Urinary bladder (tissue), 4 donors: ENCODE measurements around the gene FADS1. TPM values are rescaled to one million over a fixed set of nuclear protein-coding genes. Genes with fewer than 3 reads are reported as not detected.

ENCODE experiments used
- DNase-seq: peaks from one replicate; pipeline ENCODE4 v3.0.0-alpha.2; 2015; ENCODE audit errors: extremely low spot score
- H3K27ac ChIP-seq: one replicate; pipeline ENCODE4 v1.5.1; 2013; ENCODE audit warnings: low read depth, mild to moderate bottlenecking, moderate library complexity
- H3K36me3 ChIP-seq: one replicate; pipeline ENCODE4 v1.6.1; 2013; ENCODE audit warnings: mild to moderate bottlenecking, moderate library complexity; ENCODE audit not compliant: insufficient read depth
- H3K4me1 ChIP-seq: one replicate; pipeline ENCODE4 v1.6.1; 2013; ENCODE audit warnings: mild to moderate bottlenecking, moderate library complexity; ENCODE audit not compliant: insufficient read depth
- H3K4me3 ChIP-seq: one replicate; pipeline ENCODE4 v1.5.1; 2013; ENCODE audit warnings: low read depth, low read length
- WGBS: extraction: QIAGEN DNeasy Blood & Tissue Kit; methylation state at CpG from one replicate; pipeline ENCODE4 v1.1.7; 2013; 5-methylcytosine and 5-hydroxymethylcytosine counted together
- polyA plus RNA-seq: library from polyadenylated mRNA; stranded (reverse); fragments of 200-250 nt; gene quantifications from one replicate; pipeline ENCODE4 v1.2.3, GENCODE V29; 2013
- total RNA-seq: library from RNA; depleted of rRNA; stranded (reverse); fragments of >200 nt; gene quantifications from one replicate; pipeline ENCODE4 v1.2.3, GENCODE V29; 2014
- donor health status: healthy with polysubstance abuse.
- donor health status: healthy.

FADS1 gene
- total and polyA plus RNA-seq, 2 donors, result 18.0 to 68.7 TPM

- H3K4me1 ChIP-seq, result no peaks in the 10 kb centered on the region
- DNase-seq, result no peak
- no peak overlapping the region for H3K27ac ChIP-seq
- H3K4me3 ChIP-seq, result no peak overlapping the region
- 75% methylated on average over 11 of the region's 11 CpGs for WGBS
- H3K36me3 ChIP-seq, result no peaks in the 10 kb centered on the region
These were observed 48.3 kb downstream of the FADS1 start for GRCh38 chr11:61768376-61769076.

- no peak overlapping the region for H3K4me3 ChIP-seq
- no peaks in the 10 kb centered on the region for H3K4me1 ChIP-seq
- whole genome bisulfite sequencing, result 70% methylated on average over 13 of the region's 13 CpGs
- H3K36me3 ChIP-seq, result no peaks in the 10 kb centered on the region
- no peak for DNase-seq
- no peak overlapping the region for H3K27ac ChIP-seq
These were observed 50.4 kb downstream of the FADS1 start for GRCh38 chr11:61766353-61766841.

GRCh38 chr11:61765550-61766253, 51.1 kb downstream of the FADS1 start:
- DNase-seq, result no peak
- Histone ChIP-seq H3K4me1 (no peaks in the 10 kb centered on the region), H3K27ac (no peak overlapping the region), H3K36me3 (no peaks in the 10 kb centered on the region), H3K4me3 (no peak overlapping the region)
- 82% methylated on average over 26 of the region's 26 CpGs for WGBS

DNA sequence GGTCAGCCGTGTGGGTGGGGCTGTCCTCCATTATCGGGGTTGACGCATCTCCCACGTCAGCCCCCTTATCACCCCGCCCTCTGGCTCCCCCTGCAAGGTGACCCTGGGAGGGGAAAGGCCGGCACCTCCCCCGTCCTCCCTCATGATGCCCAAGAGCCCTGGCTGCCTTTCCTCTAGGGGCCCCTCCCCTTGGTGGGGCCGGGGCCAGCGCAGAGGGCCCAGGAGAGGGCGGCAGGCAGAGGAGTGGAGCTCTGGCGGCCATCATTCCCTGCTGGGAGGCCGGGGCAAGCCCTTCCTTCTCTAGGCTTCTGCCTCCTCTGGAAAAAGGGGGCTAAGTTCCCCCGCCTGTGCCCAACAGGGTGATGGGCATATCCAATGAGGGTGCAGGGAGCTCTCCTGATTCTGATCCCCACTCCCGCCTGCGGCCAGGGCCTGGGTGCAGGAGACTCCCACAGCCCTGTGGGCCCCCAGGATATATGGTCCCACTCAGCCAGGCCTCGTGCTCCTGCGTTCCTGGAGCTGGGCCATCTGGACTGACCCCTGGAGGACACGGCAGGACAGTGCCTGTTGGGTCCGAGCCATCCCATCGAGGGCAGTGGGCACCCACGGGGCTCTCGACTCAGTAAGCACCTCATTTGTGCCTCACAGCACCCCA, 52.1 kb downstream of the FADS1 start:
- no peak for DNase-seq
- H3K4me3 ChIP-seq, result no peak overlapping the region
- H3K4me1 ChIP-seq, result no peaks in the 10 kb centered on the region
- H3K27ac ChIP-seq, result no peak overlapping the region
- H3K36me3 ChIP-seq, result no peaks in the 10 kb centered on the region
- WGBS, result 45% methylated on average over 22 of the region's 22 CpGs

DNA sequence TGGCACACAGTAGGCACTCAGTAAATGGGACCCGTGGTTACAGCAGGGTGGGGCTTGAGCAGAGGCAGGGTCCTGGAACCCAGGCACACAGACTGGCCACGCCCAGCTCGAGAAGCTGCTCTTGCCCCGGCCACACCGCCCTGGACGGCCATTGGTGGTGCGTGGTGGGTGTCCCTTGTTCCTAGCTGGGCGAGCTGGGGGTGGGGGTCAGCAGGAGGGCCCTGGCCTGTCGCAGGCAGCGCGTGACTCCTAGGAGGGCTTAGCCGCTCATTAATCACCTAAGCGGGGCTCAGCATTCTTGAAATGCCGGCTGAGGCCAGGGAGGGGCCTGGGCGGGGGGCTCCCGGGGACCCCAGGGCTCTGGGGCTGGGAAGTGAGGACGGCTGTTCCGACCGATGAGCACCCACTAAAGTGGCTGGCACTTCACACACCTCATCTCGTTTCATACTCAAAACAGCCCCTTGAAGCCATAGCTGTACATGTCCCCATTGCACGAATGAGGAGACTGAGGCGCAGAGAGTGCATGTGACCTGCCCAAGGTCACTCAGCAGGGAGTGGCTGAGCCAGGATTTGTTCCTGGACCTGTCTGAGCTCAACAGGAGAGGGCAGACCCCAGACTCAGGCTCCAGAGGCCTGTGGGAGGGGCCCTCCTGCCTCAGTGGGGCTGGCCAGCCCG, 52.7 kb downstream of the FADS1 start:
- Histone ChIP-seq H3K27ac (no peak overlapping the region), H3K4me1 (no peaks in the 10 kb centered on the region), H3K4me3 (no peak overlapping the region), H3K36me3 (no peaks in the 10 kb centered on the region)
- WGBS, result 68% methylated on average over 23 of the region's 23 CpGs
- no peak for DNase-seq

DNA sequence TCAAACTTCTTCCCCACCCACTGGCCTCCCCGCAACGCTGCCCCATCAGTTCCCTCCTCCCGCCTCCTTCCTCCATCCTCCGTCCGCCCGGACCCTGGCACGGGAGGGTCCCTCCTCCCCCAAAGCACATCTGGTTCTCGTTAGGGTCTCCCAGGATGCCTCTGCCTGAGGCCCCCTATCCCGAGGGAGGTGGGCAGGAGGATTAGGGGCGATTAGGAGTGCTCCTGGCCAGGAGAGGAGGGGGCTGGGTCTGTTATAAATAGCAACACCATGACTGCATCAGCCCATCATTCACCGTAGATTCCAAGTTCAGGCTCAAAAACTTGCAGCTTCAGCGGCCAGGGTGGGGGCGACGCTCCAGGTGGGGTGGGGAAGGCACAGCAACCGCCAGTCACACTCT, 54.0 kb downstream of the FADS1 start:
- Histone ChIP-seq H3K4me1 (no peaks in the 10 kb centered on the region), H3K36me3 (no peaks in the 10 kb centered on the region), H3K4me3 (no peak overlapping the region), H3K27ac (no peak overlapping the region)
- WGBS, result 18% methylated on average over 15 of the region's 15 CpGs
- DNase-seq, result no peak

DNA sequence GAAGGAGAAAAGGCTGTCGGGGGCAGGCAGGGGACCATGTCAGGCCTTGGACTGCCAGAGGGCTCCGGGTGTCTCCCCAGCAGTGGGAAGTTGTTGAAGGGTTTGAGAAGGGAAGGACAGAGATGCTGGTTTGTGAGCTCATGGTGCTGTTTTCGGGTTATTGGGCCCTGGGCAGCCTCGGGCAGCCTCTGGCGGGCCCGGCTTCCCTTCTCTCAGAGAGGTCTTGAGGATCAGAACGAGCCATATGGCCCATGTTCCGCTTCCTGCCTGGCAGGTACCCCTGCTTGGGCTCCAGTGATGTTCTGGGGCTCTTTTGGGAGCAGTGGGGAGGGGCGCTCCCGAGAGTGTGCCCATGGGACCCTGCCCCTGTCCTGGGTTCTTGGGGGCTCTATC, 54.6 kb downstream of the FADS1 start:
- no peak overlapping the region for H3K27ac ChIP-seq
- no peak for DNase-seq
- H3K36me3 ChIP-seq, result no peaks in the 10 kb centered on the region
- no peak overlapping the region for H3K4me3 ChIP-seq
- WGBS, result 61% methylated on average over 10 of the region's 10 CpGs
- H3K4me1 ChIP-seq, result no peaks in the 10 kb centered on the region

GRCh38 chr11:61761440-61762222, 55.2 kb downstream of the FADS1 start:
- 81% methylated on average over 11 of the region's 11 CpGs for WGBS
- Histone ChIP-seq H3K4me1 (no peaks in the 10 kb centered on the region), H3K4me3 (no peak overlapping the region), H3K36me3 (no peaks in the 10 kb centered on the region), H3K27ac (no peak overlapping the region)
- DNase-seq, result no peak

DNA sequence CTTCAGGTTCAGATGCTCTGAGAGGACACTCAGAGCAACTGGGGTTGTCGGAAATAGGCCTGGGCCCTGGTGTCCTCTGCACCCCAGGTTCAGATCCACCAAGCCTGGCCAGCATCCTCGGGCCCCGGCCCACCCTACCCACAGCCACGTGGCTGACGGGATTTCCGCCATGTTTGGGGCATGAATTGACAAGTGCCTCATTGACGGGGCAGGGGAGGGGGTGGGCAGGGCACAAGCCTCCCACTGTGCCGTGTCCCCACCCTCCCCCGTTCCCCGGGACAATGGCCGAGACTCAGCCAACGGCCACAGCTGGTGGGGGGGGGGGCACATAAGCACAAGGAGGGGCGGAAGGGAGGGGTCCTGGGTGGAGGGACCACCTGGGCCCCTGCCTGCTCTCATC, 55.9 kb downstream of the FADS1 start:
- Histone ChIP-seq H3K36me3 (no peaks in the 10 kb centered on the region), H3K27ac (no peak overlapping the region), H3K4me1 (no peaks in the 10 kb centered on the region), H3K4me3 (no peak overlapping the region)
- WGBS, result 77% methylated on average over 13 of the region's 13 CpGs
- DNase-seq, result no peak

GRCh38 chr11:61757213-61757862, 59.5 kb downstream of the FADS1 start:
- Histone ChIP-seq H3K4me3 (no peak overlapping the region), H3K4me1 (no peaks in the 10 kb centered on the region), H3K36me3 (no peaks in the 10 kb centered on the region), H3K27ac (no peak overlapping the region)
- WGBS, result 76% methylated on average over 15 of the region's 15 CpGs
- DNase-seq, result no peak

DNA sequence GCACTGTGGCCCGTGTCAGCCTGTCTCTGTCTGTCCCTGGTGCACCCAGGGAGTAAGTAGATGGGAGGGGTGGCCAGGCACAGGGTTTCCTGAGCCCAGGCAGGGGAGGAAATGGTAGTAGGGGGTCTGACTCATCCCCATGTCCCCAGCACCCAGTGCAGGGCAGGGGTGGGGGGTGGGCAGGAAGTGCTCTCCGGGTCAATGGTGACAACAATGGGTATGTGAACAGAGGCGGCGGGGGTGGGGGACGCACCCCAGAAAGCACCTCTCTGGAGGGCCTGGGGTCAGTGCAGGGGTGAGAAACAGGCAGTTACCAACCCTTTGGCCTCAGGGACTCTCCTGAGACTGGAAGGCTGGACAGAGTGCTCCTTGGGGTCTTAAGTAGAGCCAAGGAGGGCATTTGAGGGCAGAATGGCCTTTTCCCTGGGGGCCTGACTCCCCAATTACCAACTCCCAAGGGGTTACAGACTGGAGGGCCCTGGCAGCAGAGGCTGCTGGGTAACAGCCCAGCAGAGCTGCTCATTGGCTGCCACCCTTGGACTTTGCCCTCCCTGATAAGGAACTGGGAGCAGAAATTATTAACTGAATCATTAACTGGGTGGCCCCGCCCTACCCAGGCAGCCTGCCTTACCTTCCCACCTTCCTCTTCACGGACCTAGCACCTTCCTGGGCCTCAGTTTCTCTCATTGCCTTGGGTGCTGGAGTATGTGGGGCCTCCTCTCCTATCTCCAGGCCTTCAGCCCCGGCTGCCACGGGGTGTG, 60.2 kb downstream of the FADS1 start:
- Histone ChIP-seq H3K4me1 (no peaks in the 10 kb centered on the region), H3K4me3 (no peak overlapping the region), H3K36me3 (no peaks in the 10 kb centered on the region), H3K27ac (no peak overlapping the region)
- DNase-seq, result no peak
- WGBS, result 74% methylated on average over 9 of the region's 9 CpGs

DNA sequence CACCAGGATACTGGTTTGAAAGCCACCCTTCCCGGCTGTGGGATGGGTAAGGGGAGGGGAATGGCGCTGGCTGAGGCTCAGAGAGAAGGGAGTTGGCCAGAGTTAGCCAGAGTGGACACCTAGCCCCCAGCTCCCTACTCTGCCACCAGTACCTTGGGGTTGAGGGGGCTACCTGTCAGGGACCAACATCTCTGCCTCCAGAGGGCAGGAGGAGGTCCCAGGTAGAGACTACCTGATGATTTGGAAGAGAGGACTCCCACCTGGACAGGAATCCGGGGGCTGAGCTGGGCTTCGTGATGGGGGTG, 60.7 kb downstream of the FADS1 start:
- Histone ChIP-seq H3K36me3 (no peaks in the 10 kb centered on the region), H3K4me1 (no peaks in the 10 kb centered on the region), H3K27ac (no peak overlapping the region), H3K4me3 (no peak overlapping the region)
- 76% methylated on average over 4 of the region's 4 CpGs for WGBS
- no peak for DNase-seq
